ENCODE measurements around the gene EVX2.

DNA sequence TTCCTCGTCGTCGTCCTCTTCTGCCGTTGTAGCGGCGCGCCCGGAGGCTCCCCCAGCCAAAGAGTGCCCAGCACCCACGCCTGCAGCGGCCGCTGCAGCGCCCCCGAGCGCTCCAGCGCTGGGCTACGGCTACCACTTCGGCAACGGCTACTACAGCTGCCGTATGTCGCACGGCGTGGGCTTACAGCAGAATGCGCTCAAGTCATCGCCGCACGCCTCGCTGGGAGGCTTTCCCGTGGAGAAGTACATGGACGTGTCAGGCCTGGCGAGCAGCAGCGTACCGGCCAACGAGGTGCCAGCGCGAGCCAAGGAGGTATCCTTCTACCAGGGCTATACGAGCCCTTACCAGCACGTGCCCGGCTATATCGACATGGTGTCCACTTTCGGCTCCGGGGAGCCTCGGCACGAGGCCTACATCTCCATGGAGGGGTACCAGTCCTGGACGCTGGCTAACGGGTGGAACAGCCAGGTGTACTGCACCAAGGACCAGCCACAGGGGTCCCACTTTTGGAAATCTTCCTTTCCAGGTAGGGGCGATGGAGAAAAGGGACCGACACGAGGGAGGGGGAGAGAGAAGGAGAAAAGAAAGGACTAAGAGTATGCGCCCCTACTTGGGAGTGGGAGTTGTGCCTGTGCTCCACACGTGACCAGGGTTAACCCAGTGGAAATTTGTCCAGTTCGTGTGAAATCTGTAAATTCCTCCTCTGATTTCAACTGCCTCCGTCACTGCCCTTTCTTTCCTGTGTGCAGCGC lies 9.6 kb upstream of the EVX2 start:
- TF ChIP-seq, protein P1, sequence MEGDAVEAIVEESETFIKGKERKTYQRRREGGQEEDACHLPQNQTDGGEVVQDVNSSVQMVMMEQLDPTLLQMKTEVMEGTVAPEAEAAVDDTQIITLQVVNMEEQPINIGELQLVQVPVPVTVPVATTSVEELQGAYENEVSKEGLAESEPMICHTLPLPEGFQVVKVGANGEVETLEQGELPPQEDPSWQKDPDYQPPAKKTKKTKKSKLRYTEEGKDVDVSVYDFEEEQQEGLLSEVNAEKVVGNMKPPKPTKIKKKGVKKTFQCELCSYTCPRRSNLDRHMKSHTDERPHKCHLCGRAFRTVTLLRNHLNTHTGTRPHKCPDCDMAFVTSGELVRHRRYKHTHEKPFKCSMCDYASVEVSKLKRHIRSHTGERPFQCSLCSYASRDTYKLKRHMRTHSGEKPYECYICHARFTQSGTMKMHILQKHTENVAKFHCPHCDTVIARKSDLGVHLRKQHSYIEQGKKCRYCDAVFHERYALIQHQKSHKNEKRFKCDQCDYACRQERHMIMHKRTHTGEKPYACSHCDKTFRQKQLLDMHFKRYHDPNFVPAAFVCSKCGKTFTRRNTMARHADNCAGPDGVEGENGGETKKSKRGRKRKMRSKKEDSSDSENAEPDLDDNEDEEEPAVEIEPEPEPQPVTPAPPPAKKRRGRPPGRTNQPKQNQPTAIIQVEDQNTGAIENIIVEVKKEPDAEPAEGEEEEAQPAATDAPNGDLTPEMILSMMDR (IDR thresholded peaks at IDR 0.05): no peak
- TF ChIP-seq POLR2A (IDR thresholded peaks at IDR 0.05): no peak

All from uterus (tissue), 2 donors.